Caco-2 (cell line): ENCODE measurements around the gene ACAP3. TPM values are rescaled to one million over a fixed set of nuclear protein-coding genes. Genes with fewer than 3 reads are reported as not detected.

ENCODE experiments used
- BruUV-seq: library from RNA; stranded (reverse); fragments of 400-500 nt; replicated peaks from 2 replicates; lab custom pipeline; 2021; lab: Mats Ljungman, UMichigan
- CTCF ChIA-PET: fragments of 300-600 bp; sonication (Branson Sonifier 250); formaldehyde crosslinking; loops from one replicate; lab custom pipeline; 2022; ENCODE audit warnings: antibody characterized with exemption; lab: Charles Lee
- POLR2A ChIA-PET: fragments of 300-600 bp; sonication (Branson Sonifier 250); formaldehyde crosslinking; loops from one replicate; lab custom pipeline; 2022; ENCODE audit warnings: antibody characterized with exemption; lab: Charles Lee
- DNase-seq, 2 experiments: peaks; one replicate each; pipeline versions ENCODE4 v3.0.0 to v3.0.0-alpha.2; 2020 to 2022
- H3K27me3 ChIP-seq: replicated peaks from 2 replicates; pipeline ENCODE4 v1.6.0; 2011; ENCODE audit warnings: low read length; ENCODE audit not compliant: control insufficient read depth, insufficient read depth
- H3K36me3 ChIP-seq: 2 replicates; pipeline ENCODE4 v1.5.1; 2011; ENCODE audit warnings: low read length; ENCODE audit not compliant: control insufficient read depth, insufficient read depth
- H3K4me1 ChIP-seq: fragments of 250-450 bp; sonication (Bioruptor Pico); 2 replicates; pipeline ENCODE4 v1.5.1; 2020; ENCODE audit warnings: mild to moderate bottlenecking
- H3K4me3 ChIP-seq: 2 replicates; pipeline ENCODE4 v1.5.1; 2011; ENCODE audit warnings: low read depth, mild to moderate bottlenecking, control low read depth, low read length
- H3K9me3 ChIP-seq: fragments of 250-450 bp; sonication (Bioruptor Pico); 2 replicates; pipeline ENCODE4 v1.5.1; 2020; ENCODE audit warnings: mild to moderate bottlenecking, moderate library complexity
- H3K27ac Mint-ChIP-seq: one replicate; pipeline ENCODE4 v1.8.0; 2022; ENCODE audit warnings: mixed read lengths; ENCODE audit not compliant: unreplicated experiment
- H3K27me3 Mint-ChIP-seq: one replicate; pipeline ENCODE4 v1.8.0; 2022; ENCODE audit warnings: mixed read lengths; ENCODE audit not compliant: insufficient read depth, unreplicated experiment
- H3K36me3 Mint-ChIP-seq: one replicate; pipeline ENCODE4 v1.8.0; 2022; ENCODE audit warnings: mild to moderate bottlenecking, mixed read lengths; ENCODE audit not compliant: insufficient read depth, unreplicated experiment
- H3K4me1 Mint-ChIP-seq: one replicate; pipeline ENCODE4 v1.8.0; 2022; ENCODE audit warnings: low read depth, mixed read lengths; ENCODE audit not compliant: unreplicated experiment
- H3K4me3 Mint-ChIP-seq: one replicate; pipeline ENCODE4 v1.8.0; 2022; ENCODE audit warnings: mild to moderate bottlenecking, moderate library complexity, mixed read lengths; ENCODE audit not compliant: unreplicated experiment
- H3K9me3 Mint-ChIP-seq: one replicate; pipeline ENCODE4 v1.8.0; 2022; ENCODE audit warnings: mixed read lengths; ENCODE audit not compliant: unreplicated experiment
- intact Hi-C: fragments of 100-400 bp; cut with micrococcal nuclease; formaldehyde crosslinking; loops from one replicate; pipeline ENCODE4 v1.10.0; 2022; ENCODE audit not compliant: unreplicated experiment
- total RNA-seq: library from RNA; stranded (reverse); gene quantifications from 2 replicates; pipeline ENCODE4 v1.2.3, GENCODE V29; 2022
- TF ChIP-seq, protein P1 (sequence below), 2 experiments: fragments of 200-600 bp in 1 of 2; IDR thresholded peaks; 1 replicate in 1 of 2; 2 replicates in 1 of 2; pipeline versions ENCODE4 v1.5.1 to v1.8.0; 2011 to 2022; ENCODE audit warnings: antibody characterized with exemption in 1 of 2, control low read depth in 1 of 2, inconsistent platforms in 1 of 2, low read depth in 1 of 2, low read length in 1 of 2, mild to moderate bottlenecking in 1 of 2, moderate library complexity in 1 of 2; ENCODE audit not compliant: insufficient read depth in 1 of 2, severe bottlenecking in 1 of 2, unreplicated experiment in 1 of 2

Gene ACAP3
- total RNA-seq, 1 experiment from 2014 or later = 46.6 TPM

DNA sequence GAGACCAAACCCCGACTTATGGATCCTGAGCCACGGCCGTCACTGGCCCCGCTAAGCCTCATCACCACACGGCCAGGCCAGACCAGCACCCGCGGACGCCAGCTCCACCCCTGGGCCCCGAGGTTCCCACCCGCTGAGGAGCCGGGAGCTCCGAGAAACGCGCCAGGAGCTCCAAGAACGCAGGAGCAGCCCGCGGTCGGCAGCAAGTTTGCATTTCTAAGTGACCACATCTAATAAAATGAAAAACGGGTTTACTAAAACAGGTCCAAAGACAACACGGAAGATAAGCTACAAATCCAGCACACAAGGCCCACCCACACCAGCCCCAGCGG lies 53.1 kb downstream of the ACAP3 start:
- Histone ChIP-seq H3K4me1 (no peaks in the 10 kb centered on the region), H3K36me3 (peaks cover 1% of the 10 kb centered on the region; the same call in 1 of the 2 replicates), H3K4me3 (no peak overlapping the region), H3K27me3 (no peaks in the 10 kb centered on the region), H3K9me3 (no peaks in the 10 kb centered on the region)
- no peak for DNase-seq
- Mint-ChIP-seq H3K36me3 (peaks cover 66% of the 10 kb centered on the region), H3K4me3 (no peak overlapping the region), H3K9me3 (no peaks in the 10 kb centered on the region), H3K27me3 (no peaks in the 10 kb centered on the region), H3K27ac (no peak overlapping the region), H3K4me1 (no peaks in the 10 kb centered on the region)
- no TSS peak for BruUV-seq
- TF ChIP-seq, protein P1, sequence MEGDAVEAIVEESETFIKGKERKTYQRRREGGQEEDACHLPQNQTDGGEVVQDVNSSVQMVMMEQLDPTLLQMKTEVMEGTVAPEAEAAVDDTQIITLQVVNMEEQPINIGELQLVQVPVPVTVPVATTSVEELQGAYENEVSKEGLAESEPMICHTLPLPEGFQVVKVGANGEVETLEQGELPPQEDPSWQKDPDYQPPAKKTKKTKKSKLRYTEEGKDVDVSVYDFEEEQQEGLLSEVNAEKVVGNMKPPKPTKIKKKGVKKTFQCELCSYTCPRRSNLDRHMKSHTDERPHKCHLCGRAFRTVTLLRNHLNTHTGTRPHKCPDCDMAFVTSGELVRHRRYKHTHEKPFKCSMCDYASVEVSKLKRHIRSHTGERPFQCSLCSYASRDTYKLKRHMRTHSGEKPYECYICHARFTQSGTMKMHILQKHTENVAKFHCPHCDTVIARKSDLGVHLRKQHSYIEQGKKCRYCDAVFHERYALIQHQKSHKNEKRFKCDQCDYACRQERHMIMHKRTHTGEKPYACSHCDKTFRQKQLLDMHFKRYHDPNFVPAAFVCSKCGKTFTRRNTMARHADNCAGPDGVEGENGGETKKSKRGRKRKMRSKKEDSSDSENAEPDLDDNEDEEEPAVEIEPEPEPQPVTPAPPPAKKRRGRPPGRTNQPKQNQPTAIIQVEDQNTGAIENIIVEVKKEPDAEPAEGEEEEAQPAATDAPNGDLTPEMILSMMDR (IDR thresholded peaks at IDR 0.05; ENCODE audit: insufficient read depth in 1 of 2, low read depth in 1 of 2, low read length in 1 of 2, severe bottlenecking in 1 of 2, unreplicated experiment in 1 of 2) = no peak
- POLR2A ChIA-PET = no interaction called here
- CTCF ChIA-PET = no interaction called here
- intact Hi-C loops = no loop called here

DNA sequence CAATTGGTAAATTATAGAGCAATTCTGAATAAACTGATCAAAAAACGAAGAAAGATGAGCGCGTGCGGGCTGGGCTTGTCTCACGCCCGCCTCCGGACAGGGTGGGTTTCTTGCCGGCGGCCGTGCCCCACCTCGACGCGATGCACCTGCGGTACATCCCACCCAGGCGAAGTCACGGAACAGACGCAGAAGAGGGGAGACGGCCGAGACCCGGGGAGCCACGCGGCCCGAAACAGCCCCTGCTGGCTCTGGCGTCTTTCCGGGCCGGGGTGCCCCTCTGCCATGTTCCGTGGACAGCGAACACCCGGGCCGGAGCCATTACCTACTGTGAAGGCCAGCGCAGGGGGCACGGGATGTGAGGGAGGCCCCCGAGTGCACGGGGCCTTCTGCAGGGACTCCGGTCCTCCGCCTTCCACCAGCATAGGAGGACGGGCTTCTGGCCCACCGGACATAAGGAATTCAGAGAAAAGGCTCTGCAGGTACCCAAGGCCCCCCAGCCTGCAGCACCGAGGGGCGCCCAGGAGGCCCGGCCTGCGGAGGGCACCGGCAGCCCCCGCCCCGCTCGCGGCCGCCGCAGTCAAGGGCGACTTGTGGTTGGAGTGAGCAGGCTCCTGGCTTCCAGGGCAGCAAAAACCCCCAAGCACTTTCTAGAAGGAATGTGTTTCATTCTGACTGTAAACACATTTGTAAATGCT lies 53.6 kb downstream of the ACAP3 start:
- no TSS peak for BruUV-seq
- intact Hi-C loops = no loop called here
- ChIA-PET POLR2A (no interaction called here), CTCF (no interaction called here)
- no peak overlapping the region for H3K4me3 Mint-ChIP-seq
- Histone ChIP-seq H3K27me3 (no peaks in the 10 kb centered on the region), H3K36me3 (peaks cover 1% of the 10 kb centered on the region; the same call in 1 of the 2 replicates), H3K4me1 (no peaks in the 10 kb centered on the region), H3K4me3 (no peak overlapping the region), H3K9me3 (no peaks in the 10 kb centered on the region)
- DNase-seq = no peak
- no peak overlapping the region for H3K27ac Mint-ChIP-seq
- peaks cover 61% of the 10 kb centered on the region for H3K36me3 Mint-ChIP-seq
- H3K9me3 Mint-ChIP-seq = no peaks in the 10 kb centered on the region
- TF ChIP-seq, protein P1 (IDR thresholded peaks at IDR 0.05; ENCODE audit: insufficient read depth in 1 of 2, low read depth in 1 of 2, low read length in 1 of 2, severe bottlenecking in 1 of 2, unreplicated experiment in 1 of 2) = no peak
- H3K4me1 Mint-ChIP-seq = no peaks in the 10 kb centered on the region
- no peaks in the 10 kb centered on the region for H3K27me3 Mint-ChIP-seq

DNA sequence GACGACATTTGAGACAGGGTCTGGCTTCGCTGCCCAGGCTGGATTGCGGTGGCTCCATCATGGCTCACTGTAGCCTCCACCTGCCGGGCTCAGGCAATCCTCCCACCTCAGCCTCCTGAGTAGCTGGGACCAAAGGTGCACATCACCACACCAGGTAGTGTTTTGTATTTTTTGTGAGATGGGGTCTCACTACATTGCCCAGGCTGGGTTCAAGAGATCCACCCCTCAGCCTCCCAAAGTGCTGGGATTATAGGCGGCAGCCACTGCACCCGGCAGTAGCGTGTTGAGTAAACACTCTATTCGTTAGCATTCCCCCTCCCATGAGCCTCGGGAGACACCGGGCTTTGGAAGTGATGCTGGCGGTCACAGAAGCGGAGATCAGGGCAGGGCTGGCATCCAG lies 54.4 kb downstream of the ACAP3 start:
- Mint-ChIP-seq H3K27me3 (no peaks in the 10 kb centered on the region), H3K4me1 (no peaks in the 10 kb centered on the region), H3K36me3 (peaks cover 54% of the 10 kb centered on the region), H3K4me3 (no peak overlapping the region), H3K27ac (no peak overlapping the region), H3K9me3 (no peaks in the 10 kb centered on the region)
- H3K36me3 ChIP-seq = peaks cover 1% of the 10 kb centered on the region; the same call in 1 of the 2 replicates
- H3K27me3 ChIP-seq = no peaks in the 10 kb centered on the region
- H3K4me1 ChIP-seq = no peaks in the 10 kb centered on the region
- no TSS peak for BruUV-seq
- intact Hi-C loops = no loop called here
- DNase-seq = no peak
- ChIA-PET POLR2A (no interaction called here), CTCF (no interaction called here)
- TF ChIP-seq, protein P1 (IDR thresholded peaks at IDR 0.05; ENCODE audit: insufficient read depth in 1 of 2, low read depth in 1 of 2, low read length in 1 of 2, severe bottlenecking in 1 of 2, unreplicated experiment in 1 of 2) = no peak
- H3K9me3 ChIP-seq = no peaks in the 10 kb centered on the region
- no peak overlapping the region for H3K4me3 ChIP-seq
